VCaP (cell line): ENCODE measurements around the gene PLCL2.
"Not testable (repeated sequence)": the region's sequence is repeated elsewhere in the genome, so short reads cannot be mapped to it uniquely, and the experiment has no call there.

Experiments used
- H3K27ac ChIP-seq: fragments of 450-650 bp; 2 replicates; pipeline ENCODE4 v1.5.1; 2017
- CTCF ChIP-seq: fragments of 450-650 bp; conservative IDR thresholded peaks from 2 replicates; pipeline ENCODE4 v1.5.1; 2017; ENCODE audit warnings: mild to moderate bottlenecking, moderate library complexity

The PLCL2 gene

GRCh38 chr3:17119201-17120072 lies 234.7 kb downstream of the PLCL2 start:
- TF ChIP-seq CTCF = no peak
- H3K27ac ChIP-seq = no peak overlapping the region

- TF ChIP-seq CTCF = no peak
- H3K27ac ChIP-seq = no peak overlapping the region
Observed at GRCh38 chr3:17120115-17120514, 235.4 kb downstream of the PLCL2 start.

- TF ChIP-seq CTCF = no peak
- H3K27ac ChIP-seq = no peak overlapping the region
Observed at GRCh38 chr3:17121336-17121735, 236.6 kb downstream of the PLCL2 start.

GRCh38 chr3:17122758-17123157 lies 238.0 kb downstream of the PLCL2 start:
- no peak overlapping the region for H3K27ac ChIP-seq
- no peak for TF ChIP-seq CTCF

GRCh38 chr3:17125738-17126442 lies 241.1 kb downstream of the PLCL2 start:
- TF ChIP-seq CTCF = no peak
- no peak overlapping the region for H3K27ac ChIP-seq

- H3K27ac ChIP-seq = not testable (repeated sequence)
Observed at GRCh38 chr3:17128671-17129070, 243.9 kb downstream of the PLCL2 start.

- H3K27ac ChIP-seq = no peak overlapping the region
Observed at GRCh38 chr3:17129556-17129955, 244.8 kb downstream of the PLCL2 start.

More at GRCh38 chr3:17129556-17129955, 244.8 kb downstream of the PLCL2 start:
- no peak for TF ChIP-seq CTCF
